Activated CD8-positive, alpha-beta memory T cell treated with anti-CD3 and anti-CD28 coated beads, Interleukin-2, amount 50 U/mL, for 24 hours (primary cell): ENCODE results near the gene LHX3.
"Not testable (repeated sequence)": the region's sequence is repeated elsewhere in the genome, so short reads cannot be mapped to it uniquely, and the experiment has no call there.

Source experiments
- DNase-seq: peaks from one replicate; pipeline ENCODE4 v3.0.0-alpha.2; 2020; ENCODE audit errors: extremely low read depth

The LHX3 gene

DNA sequence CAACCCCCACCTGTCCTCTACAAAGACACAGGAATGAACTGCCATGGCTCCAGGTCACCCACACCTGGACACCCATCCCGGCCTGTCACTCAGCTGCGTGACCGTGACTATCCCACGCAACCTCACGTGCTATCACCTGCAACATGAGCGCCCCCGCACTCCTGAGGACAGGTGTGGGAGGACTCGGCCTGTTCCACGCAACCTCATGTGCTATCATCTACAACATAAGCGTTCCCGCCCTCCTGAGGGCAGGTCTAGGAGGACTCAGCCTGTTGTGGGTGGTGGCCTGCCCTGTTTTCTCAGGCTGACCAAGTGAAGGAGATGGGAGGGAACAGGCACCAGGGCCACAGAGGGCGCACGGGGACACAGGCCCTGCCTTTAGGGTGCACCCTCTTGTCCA is 36.6 kb upstream of the LHX3 start:
- DNase-seq, result no peak

DNA sequence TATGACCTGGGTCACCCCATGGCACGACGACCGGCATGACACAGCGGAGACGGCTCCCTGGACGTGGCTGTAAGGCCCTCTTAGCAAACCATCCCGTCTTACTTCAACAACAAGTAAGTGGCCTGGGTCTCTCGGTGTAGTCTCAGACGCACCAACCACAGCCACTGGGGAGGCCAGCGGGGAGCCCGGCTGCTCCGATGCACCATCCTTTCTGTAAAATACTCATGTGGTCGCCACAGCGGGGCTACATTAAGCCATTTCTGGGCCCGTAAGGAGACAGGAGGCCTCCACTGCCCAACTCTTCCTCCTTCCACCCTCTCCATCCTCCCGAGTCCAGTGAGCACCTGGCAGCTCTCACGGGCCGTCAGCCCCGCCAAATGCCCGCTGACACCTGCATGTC is 36.0 kb upstream of the LHX3 start:
- no peak for DNase-seq

DNA sequence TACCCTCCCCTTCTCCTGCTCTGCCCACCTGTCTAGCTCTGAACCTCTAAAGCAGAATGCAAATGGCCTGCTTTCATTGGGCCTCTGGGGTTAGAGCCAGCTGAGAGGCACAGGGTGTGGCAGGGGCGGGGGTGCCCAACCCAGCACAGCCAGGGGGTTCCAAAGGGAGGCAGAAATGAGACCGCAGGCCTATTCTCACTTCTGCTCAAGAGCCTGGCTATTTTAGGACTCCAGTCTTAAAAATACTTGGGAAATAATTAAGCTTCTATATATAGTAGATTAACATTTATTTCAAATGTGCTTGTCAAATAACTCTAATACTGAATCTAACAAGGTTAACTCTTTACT is 35.0 kb upstream of the LHX3 start:
- DNase-seq, result no peak

DNA sequence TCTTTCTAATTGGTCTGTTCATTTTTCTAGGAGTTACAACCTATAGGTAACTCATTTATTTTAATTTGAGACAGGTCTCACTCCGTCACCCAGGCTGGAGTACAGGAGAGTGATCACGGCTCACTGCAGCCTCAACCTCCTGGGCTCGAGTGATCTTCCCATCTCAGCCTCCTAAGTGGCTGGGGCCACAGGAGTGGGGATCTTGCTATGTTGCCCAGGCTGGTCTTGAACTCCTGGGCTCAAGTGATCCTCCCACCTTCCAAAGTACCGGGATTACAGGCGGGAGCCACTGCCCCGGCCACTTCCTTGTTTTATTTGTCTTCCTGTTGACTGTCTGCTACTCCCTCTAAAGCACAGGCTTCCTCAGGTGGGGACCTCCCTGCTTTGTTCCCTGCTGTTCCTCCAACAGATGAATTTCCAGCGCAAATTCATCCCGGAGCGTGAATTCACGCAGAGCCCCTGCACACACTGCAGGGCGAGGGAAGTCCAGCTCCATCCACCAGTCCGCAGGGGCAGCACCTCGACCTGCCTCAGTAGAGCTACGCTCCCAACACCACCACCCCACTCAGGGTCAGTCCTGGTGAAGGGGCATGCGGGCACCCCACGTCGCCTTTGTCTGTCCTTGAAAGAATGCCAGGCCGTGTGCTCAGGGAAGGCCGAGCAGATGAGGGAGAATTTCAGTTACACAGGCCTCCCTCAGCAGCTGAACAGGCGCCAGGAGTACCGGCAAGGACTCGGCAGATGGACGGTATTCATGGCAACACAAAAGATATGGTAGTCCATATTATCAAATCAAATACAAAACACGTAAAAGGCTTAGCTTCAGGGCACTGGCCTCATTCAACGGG is 34.4 kb upstream of the LHX3 start:
- DNase-seq, result no peak

DNA sequence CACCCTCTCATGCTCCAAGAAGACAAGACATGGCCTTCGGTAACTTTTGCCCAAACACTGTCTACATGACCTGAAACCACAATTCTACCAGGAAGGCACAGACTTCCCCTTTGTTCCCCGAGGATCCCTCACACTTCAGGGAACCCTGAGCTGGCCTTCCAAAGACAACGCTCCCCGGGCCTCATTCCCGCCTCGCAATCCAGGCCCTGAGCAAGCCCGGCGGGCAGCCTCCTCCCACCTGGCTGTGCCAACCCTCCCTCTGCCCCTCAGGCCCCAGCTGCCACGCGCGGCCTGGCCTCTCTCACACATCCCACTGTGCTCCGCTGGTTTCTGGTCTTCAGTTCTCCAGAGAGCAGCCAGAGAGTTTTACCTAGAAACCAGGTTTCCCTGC is 33.4 kb upstream of the LHX3 start:
- no peak for DNase-seq

DNA sequence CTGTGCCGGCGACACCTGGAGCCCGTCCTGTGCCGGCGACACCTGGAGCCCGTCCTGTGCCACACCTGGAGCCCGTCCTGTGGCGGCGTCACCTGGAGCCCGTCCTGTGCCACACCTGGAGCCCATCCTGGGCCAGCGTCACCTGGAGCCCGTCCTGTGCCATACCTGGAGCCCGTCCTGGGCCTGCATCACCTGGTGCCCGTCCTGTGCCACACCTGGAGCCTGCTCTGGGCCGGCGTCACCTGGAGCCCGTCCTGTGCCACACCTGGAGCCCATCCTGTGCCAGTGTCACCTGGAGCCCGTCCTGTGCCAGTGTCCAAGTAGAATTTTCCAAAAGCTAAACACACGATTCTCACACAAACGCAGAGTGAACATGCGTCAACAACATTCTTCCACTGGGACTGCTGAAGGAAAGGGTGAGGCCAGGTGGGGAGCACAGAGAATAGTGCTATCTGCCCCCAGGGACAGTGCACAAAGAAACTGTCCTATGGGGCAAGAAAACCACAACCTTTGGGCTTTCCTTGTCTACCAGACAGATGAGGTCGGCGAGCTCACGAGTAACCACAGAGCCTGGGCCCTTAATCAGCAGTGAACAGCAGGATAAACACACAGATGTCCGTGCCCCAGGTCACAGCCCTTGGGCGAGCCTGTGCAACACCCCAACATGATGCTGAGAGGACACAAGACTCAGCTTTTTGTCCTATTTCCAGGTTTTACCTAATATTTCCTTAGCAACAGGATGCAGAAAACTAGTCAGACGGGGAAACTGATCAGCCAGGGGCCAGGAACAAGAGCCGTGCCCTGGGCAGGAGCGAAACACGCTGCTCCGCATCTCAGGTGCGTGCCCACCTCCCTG is 32.8 kb upstream of the LHX3 start:
- DNase-seq, result no peak

DNA sequence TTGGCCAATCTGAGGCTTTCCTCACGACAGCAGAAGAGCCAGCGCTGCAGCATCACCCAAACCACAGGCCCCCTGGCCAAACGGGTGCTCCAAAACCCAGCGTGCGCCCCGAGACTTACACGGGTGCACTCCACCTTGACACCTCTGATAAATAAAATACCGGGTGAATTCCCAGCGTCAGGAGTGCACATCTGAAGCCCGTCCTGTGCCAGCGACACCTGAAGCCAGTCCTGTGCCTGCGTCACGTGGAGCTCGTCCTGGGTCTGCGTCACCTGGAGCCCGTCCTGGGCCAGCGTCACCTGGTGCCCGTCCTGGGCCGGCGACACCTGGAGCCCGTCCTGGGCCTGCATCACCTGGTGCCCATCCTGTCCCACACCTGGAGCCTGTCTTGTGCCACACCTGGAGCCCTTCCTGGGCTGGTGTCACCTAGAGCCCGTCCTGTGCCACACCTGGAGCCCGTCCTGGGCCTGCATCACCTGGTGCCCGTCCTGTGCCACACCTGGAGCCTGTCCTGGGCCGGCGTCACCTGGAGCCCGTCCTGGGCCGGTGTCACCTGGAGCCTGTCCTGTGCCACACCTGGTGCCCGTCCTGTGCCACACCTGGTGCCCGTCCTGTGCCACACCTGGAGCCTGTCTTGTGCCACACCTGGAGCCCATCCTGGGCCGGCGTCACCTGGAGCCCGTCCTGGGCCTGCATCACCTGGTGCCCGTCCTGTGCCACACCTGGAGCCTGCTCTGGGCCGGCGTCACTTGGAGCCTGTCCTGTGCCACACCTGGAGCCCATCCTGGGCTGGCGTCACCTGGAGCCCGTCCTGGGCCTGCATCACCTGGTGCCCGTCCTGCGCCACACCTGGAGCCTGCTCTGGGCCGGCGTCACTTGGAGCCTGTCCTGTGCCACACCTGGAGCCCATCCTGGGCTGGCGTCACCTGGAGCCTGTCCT is 31.8 kb upstream of the LHX3 start:
- not testable (repeated sequence) for DNase-seq

DNA sequence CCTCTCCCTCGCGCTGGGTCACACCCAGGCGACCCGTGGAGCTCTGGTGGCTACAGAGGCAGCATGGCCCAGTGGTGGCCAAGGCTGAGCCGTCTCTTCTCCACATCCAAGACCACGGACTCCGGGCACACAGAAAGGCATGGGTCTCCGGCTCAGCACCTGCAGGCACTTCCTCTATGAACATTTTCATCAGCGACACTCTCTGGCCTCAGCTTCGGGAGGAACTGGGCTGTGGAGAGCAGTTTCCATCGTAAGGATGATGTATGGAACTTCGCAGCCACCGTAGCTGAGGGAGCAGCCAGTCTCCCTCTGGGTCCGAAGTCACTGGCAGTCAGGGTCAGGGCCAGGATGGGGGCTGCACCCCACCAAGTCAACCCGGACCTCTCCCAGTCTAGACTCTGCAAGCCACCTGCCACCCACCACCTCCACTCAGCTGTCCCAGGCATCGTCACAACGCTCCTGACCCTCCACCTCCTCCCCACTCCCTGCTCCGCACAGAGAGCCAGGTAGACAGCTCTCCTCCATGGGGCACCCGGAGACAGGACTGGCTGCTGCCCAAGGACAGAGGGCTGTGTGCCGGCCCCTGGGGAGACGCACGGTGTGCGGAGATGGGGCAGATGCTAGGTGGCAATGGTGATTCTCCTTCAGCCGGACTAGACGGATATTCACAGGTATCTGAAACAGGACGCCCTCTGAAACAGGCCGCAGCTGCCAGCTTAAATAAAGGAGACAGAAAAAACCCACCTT is 31.0 kb upstream of the LHX3 start:
- no peak for DNase-seq

DNA sequence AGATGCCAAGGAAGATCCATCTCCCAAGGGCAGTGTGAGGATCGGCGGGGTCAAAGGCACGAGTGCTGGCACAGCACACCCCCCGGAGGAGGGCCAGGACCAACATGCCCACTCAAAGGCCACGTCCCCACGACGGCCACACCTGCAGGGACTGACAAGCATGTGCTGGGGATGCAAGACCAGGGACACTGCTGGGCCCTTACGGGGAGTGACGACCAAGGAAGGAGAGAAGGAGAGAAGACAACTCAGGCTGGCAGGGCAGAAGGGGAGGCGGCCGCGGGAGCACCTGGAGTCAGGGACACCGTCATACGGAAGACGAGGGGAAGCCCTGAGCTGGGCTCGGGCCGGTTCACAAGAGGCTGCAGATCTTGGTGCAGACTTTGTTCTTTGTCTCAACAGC is 30.2 kb upstream of the LHX3 start:
- DNase-seq, result no peak

DNA sequence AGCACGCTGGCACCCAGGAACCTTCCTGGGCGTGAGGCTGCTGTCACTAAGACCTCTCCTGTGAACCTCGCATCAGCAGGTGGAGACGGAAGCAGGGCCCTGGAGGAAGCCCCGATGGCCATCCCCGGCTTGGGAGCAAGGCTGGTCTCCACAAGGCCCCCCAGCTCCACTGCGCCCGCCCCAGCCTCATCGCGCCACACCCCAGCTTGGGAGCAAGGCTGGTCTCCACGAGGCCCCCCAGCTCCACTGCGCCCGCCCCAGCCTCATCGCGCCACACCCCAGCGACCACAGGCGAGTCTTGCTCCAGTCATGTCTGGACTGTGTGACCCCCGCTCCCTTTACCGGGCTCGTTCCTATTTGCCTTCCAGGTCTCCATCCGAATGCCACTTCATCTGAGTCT is 29.7 kb upstream of the LHX3 start:
- DNase-seq, result no peak

DNA sequence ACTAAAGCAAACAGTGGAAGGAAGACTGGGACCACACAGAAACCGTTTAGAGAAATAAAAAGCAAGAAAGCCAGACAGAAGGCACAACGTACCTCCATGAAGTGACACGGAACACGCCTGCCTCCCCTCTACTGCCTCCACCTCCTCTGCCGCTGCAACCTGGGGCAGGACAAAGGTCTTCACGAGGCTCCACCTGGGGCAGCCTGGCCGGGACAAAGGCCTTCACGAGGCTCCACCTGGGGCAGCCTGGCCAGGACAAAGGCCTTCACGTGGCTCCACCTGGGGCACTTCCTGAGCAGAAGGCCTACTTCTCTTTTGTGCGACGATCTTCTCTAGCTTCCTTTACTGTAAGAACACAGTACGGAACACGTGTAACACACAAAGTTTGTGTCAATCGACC is 28.9 kb upstream of the LHX3 start:
- DNase-seq, result no peak

DNA sequence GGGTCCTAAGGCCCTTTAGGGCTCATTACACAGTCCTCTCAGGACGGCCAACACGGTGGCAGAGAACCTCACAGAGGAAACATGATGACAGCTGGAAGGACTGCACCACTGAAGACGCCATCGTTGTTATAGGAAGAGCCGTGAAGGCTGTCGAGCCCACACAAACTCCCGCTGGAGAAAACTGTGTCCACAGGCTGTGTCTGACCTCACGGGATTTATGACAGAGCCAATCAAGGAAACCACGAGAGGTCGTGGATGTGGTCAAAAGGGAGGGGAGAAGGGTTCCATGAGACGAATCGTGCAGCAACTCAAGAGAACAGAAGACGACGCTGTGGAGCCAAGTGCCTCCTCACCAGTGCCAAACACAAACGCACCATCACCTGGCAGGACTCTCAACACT is 28.5 kb upstream of the LHX3 start:
- no peak for DNase-seq

DNA sequence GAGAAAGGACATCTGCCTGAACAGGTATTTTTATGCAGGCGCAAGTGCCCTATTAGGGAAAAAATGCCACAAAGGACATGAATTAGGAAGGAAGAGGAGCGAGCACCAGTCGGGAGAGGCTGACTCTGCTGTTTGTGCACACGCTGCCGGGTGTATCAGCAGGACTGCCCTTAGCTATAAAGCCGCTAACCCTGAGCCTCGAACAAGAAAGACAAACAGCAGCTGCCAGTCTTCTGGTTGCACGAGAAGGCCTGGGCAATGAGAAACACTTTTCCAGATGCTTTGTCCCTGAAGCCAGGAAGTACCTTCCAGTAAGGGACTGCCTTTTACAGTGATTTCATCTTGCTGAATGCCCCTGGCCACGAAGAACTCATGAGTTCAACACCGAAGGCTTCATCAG is 28.0 kb upstream of the LHX3 start:
- no peak for DNase-seq

DNA sequence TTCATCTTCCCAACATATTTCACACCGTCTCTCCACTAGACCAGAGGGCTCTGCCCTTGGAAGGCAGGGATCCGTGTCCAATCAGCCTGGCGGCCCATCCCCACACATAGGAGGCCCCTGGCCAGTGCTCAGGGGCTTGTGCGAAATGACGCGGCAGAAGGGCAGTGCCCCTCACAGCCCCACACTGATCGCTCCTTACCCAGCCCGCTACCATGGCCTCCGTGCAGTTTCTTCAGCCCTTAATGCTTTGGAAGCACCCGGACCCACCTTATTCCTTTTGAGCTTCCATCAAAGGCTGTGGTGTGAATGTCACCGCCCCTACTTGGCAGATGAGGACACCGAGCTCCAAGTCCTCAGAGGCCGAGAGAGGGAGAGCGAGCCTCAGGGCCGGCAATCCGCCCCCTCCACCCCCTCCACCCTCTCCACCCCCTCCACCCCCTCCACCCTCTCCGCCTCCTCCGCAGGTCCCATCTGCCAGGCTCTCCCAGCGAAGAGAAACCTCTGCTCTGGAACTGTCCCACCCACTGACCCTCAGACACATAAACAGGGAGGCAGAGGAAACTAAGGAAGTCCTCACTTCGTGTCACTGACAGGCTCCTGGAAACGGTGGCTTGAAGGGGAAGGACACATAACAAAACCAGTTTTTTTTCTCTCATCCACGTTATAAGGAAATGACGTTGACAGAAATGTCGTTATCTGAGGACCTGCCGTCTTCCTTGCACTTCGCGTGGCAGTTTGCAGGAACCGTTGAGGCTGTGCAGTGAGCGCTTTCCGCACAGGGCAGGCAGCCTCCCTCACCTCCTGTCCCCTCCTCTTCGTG is 26.8 kb upstream of the LHX3 start:
- no peak for DNase-seq

DNA sequence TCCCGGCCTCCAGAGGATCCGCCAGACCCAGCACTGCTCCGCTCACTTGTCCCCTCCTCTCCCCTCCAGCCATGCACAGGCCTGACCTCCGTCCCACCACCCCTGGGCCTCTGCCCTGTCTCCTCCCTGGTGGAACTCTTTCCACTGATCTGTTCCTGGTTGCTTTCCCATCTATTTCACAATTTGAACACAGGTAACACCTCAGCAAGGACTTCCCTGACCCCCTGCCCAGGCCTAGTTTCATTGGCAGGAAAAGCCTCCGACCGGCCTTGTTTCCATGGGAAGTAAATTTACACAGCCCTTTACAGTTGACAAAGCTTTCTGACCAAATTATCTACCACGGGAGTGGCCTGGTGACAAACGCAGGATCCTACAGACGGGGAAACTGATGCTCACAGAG is 25.8 kb upstream of the LHX3 start:
- no peak for DNase-seq

DNA sequence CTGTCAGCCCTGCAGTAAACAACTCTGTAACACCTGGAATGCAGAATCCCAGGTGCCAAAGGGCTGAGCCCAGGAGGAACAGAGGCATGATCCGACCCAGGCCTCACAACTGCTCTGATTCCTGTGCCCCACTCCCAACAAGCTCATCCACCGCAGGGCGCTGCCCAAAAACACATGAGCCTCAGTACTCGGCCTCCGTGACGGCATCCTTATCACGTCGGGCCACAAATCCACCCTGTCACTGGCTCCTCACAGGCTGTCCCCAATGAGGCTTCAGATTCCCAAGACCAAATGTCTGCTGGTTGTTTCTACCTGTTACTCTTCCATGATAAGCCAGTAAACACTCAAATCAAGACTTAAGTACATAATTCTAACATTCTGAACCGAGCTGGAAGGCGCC is 25.4 kb upstream of the LHX3 start:
- no peak for DNase-seq

DNA sequence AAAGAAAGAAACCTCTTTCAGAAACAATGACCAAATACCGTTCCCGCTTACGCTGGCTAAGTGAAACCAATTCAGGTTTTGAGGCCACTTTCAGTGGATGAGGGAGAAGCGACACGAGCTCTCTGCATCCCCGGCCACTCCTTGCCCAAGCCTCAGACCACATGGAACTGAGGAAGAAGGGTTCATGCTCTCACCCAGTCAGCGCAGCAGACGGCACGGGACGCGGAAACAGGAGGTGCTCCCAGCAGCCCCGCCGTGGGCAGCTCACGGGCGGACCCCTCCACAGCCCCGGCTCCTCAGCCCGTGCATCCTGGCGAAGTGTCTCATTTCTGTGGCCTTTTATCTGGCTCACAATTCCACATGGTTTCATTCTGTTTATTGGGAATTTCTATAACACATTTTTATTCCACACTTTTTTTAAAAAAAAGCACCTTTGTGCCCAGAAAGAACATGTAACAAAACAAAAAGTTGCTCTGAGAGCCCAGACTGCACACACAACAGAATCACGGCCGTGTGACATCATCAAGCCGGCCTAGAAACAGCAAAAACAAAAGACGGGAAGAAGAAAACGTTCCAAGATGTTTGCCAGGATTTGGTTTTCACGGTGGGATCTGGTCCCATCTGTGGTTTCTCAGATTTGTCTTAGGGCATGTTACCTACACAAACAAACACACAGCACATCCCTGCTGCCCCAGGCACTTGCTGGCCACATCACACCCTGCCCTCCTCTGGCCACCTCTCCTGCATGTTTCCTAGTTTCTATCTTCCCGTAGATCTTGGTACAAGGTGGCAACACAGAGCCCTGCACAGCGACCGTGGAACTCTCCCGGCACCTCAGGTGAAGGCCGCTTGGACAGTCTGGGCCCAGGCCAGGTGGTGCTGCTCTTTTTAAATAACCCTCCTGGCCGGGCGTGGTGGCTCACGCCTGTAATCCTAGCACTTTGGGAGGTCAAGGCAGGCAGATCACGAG is 24.5 kb upstream of the LHX3 start:
- no peak for DNase-seq

DNA sequence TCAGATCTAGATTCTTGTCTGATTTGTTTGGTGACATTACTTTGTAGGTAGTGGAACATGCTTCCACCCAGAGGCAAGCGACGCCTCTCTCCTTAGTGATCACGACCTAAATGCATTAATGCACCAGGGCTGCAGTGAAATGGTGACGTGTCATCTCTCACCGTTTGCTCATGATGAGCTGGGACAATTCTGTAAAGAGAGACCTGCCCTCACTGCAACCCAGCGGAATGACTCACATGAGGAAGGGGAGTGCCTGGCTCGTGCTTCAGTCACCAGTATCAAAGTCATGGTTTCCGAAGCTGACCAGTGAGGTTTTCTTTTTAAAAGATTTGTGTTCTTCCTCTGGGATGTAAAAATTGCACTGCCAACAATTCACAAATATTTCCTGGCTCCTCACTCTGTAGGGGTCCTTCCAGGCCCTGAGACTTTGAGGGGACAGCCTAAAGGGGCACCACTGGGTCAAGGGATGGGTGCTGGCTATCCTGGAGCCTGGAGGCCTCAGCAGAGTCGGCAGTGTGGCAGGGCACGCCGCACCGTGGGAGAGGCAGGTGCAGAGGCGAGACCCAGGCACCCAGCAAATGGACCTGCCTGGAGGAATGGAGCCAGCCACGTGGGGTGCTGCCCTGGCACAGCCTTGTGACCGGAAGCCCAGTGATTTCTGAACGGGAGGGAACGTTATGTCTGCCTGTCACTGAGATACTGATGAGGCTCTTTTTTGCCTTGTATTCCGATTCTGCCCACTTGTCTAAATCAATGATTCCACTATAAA is 23.4 kb upstream of the LHX3 start:
- DNase-seq, result no peak
